ENCODE data around the gene APLP2. TPM values are rescaled to one million over a fixed set of nuclear protein-coding genes. Genes with fewer than 3 reads are reported as not detected.
A peak's percentile ranks its signal among the peaks of the same experiment; 100 is the strongest.

The APLP2 gene
- total and polyA plus RNA-seq, 2 of the 13 experiments (the other 11 are each of a cell fraction or from before 2014, with no cell fraction given), result 315 to 594 TPM

GRCh38 chr11:130145975-130146776, 76.5 kb downstream of the APLP2 start (continued):
- TF ChIP-seq TBL1XR1 (IDR thresholded peaks at IDR 0.05; ENCODE audit: borderline replicate concordance, low read length, partially characterized antibody), result no peak
- no peak for TF ChIP-seq CBX5 (CRISPR knock-in tag; IDR thresholded peaks at IDR 0.05; ENCODE audit: borderline replicate concordance)
- no peak for TF ChIP-seq ZNF772 (CRISPR knock-in tag; IDR thresholded peaks at IDR 0.05)
- no peak for TF ChIP-seq ZNF781 (CRISPR knock-in tag; IDR thresholded peaks at IDR 0.05; ENCODE audit: borderline replicate concordance, not compliant biosample characterization)
- TF ChIP-seq NFIC (IDR thresholded peaks at IDR 0.05; ENCODE audit: low read length), result no peak
- 0 out of 2 replicates have a peak, but pooled peaks have one; percentile 37 for TF ChIP-seq ARID5B (CRISPR knock-in tag; IDR thresholded peaks at IDR 0.05)
- no peak for TF ChIP-seq JUN (CRISPR knock-in tag; IDR thresholded peaks at IDR 0.05)
- no peak for TF ChIP-seq PAWR (CRISPR knock-in tag; IDR thresholded peaks at IDR 0.05; ENCODE audit: borderline replicate concordance)
- TF ChIP-seq RARA (CRISPR knock-in tag; IDR thresholded peaks at IDR 0.05), result peak; percentile 73
- no peak; the same call in none of the 2 replicates for TF ChIP-seq CEBPG (CRISPR knock-in tag; IDR thresholded peaks at IDR 0.05)
- no peak for TF ChIP-seq NFYC (CRISPR knock-in tag; IDR thresholded peaks at IDR 0.05)
- TF ChIP-seq BRF2 (CRISPR knock-in tag; IDR thresholded peaks at IDR 0.05), result no peak
- TF ChIP-seq HNRNPUL1 (IDR thresholded peaks at IDR 0.05; ENCODE audit: low read depth, low read length), result no peak
- TF ChIP-seq RFX1 (IDR thresholded peaks at IDR 0.05), result no peak
- no peak for TF ChIP-seq TOE1 (CRISPR knock-in tag; IDR thresholded peaks at IDR 0.05)
- TF ChIP-seq PRDM15 (CRISPR knock-in tag; IDR thresholded peaks at IDR 0.05), result no peak

Measured in HepG2 (cell line).